Right lobe of liver (tissue), 6 donors: ENCODE data around the gene PRPF6. TPM values are rescaled to one million over a fixed set of nuclear protein-coding genes. Genes with fewer than 3 reads are reported as not detected.

Source experiments
- ATAC-seq, 4 donors: fragments of 200-7000 bp; cut with Tn5 transposase; one replicate each; pipeline ENCODE4 v1.9.1; 2020; ENCODE audit warnings: mild to moderate bottlenecking in 4 of 4, moderate library complexity in 4 of 4
- DNase-seq, 3 donors: peaks; one replicate each; pipeline ENCODE4 v3.0.0-alpha.2; 2020
- H3K27ac ChIP-seq, 3 donors: fragments of 200-600 bp; one replicate each; pipeline ENCODE4 v1.8.0; 2022
- H3K27me3 ChIP-seq, 2 donors: fragments of 200-600 bp; one replicate each; pipeline ENCODE4 v1.8.0; 2022
- H3K36me3 ChIP-seq, 4 donors: fragments of 200-600 bp; sonication (generic) in 1 of 4; one replicate each; pipeline versions ENCODE4 v1.5.1 to v1.8.0; 2017 to 2022; ENCODE audit warnings: control low read depth in 1 of 4
- H3K4me1 ChIP-seq, 4 donors: fragments of 200-600 bp; sonication (generic) in 1 of 4; one replicate each; pipeline versions ENCODE4 v1.5.1 to v1.8.0; 2017 to 2022; ENCODE audit warnings: control low read depth in 1 of 4
- H3K4me3 ChIP-seq, 3 donors: fragments of 200-600 bp; one replicate each; pipeline ENCODE4 v1.8.0; 2022
- H3K9me3 ChIP-seq, 4 donors: fragments of 200-600 bp; sonication (generic) in 1 of 4; one replicate each; pipeline versions ENCODE4 v1.5.1 to v1.8.0; 2017 to 2022; ENCODE audit warnings: control low read depth in 1 of 4
- POLR2A ChIP-seq: fragments of 450-650 bp; IDR thresholded peaks from one replicate; pipeline ENCODE4 v1.6.1; 2017; ENCODE audit warnings: antibody characterized with exemption, mild to moderate bottlenecking
- WGBS: methylation state at CpG from one replicate; pipeline ENCODE4 v1.1.6; 2018; ENCODE audit warnings: low coverage, low lambda C conversion rate; ENCODE audit not compliant: insufficient coverage; ENCODE audit errors: missing lambda C conversion rate; 5-methylcytosine and 5-hydroxymethylcytosine counted together
- intact Hi-C, 2 donors: fragments of 100-400 bp; cut with DNase I; formaldehyde crosslinking; loops; one replicate each; pipeline versions ENCODE4 v1.11.2 to v1.14.1; 2022
- total RNA-seq, 6 experiments: library from RNA; depleted of rRNA in 2 of 6; stranded (reverse); fragments of >200 nt in 2 of 6; fragmentation: NEBNext Ultra II Directional in 3 of 6; extraction: Animal tissue kit (Norgen Biotek cat#: 25700) in 3 of 6; gene quantifications; one replicate each; pipeline versions ENCODE4 v1.1.0 to v1.2.4, GENCODE V29; 2016 to 2023
- TF ChIP-seq, protein P1 (sequence below), 4 donors: fragments of 200-600 bp in 3 of 4; fragments of 450-650 bp in 1 of 4; IDR thresholded peaks; one replicate each; pipeline versions ENCODE4 v1.5.1 to v1.8.0; 2016 to 2022; ENCODE audit warnings: antibody characterized with exemption in 4 of 4, mild to moderate bottlenecking in 2 of 4
- donor health status: DM: no; HTN: yes; CAD: no.
- donor health status: DM: no; HTN: no; CAD: no.
- donor health status: DM: no; HTN: no; CAD: no.
- donor health status: DM: no; HTN: yes; CAD: no.
- donor health status: DM: no; HTN: yes; CAD: no.

PRPF6 gene
- total RNA-seq, 6 experiments from 2014 or later = 21.7 to 28.9 (median 24.4) TPM

GRCh38 chr20:64057628-64058498 is 76.9 kb downstream of the PRPF6 start:
- Histone ChIP-seq H3K9me3 (no peaks in the 10 kb centered on the region), H3K4me3 (no peak overlapping the region), H3K36me3 (no peaks in the 10 kb centered on the region), H3K4me1 (peaks cover 0 to 5% (median 0%) of the 10 kb centered on the region in 4 donors), H3K27me3 (no peaks in the 10 kb centered on the region), H3K27ac (peak overlapping the region in 2 of 3 donors; percentile 13 to 54)
- WGBS = 5% methylated on average over 11 of the region's 33 CpGs
- intact Hi-C loops = no loop called here
- peak in 2 of 3 donors; percentile 78 to 85 for DNase-seq
- ATAC-seq = peak; percentile 65 to 74 (median 67)
- TF ChIP-seq, protein P1, sequence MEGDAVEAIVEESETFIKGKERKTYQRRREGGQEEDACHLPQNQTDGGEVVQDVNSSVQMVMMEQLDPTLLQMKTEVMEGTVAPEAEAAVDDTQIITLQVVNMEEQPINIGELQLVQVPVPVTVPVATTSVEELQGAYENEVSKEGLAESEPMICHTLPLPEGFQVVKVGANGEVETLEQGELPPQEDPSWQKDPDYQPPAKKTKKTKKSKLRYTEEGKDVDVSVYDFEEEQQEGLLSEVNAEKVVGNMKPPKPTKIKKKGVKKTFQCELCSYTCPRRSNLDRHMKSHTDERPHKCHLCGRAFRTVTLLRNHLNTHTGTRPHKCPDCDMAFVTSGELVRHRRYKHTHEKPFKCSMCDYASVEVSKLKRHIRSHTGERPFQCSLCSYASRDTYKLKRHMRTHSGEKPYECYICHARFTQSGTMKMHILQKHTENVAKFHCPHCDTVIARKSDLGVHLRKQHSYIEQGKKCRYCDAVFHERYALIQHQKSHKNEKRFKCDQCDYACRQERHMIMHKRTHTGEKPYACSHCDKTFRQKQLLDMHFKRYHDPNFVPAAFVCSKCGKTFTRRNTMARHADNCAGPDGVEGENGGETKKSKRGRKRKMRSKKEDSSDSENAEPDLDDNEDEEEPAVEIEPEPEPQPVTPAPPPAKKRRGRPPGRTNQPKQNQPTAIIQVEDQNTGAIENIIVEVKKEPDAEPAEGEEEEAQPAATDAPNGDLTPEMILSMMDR (IDR thresholded peaks at IDR 0.05) = peak; percentile 85 to 87 (median 86)
- no peak for TF ChIP-seq POLR2A

DNA sequence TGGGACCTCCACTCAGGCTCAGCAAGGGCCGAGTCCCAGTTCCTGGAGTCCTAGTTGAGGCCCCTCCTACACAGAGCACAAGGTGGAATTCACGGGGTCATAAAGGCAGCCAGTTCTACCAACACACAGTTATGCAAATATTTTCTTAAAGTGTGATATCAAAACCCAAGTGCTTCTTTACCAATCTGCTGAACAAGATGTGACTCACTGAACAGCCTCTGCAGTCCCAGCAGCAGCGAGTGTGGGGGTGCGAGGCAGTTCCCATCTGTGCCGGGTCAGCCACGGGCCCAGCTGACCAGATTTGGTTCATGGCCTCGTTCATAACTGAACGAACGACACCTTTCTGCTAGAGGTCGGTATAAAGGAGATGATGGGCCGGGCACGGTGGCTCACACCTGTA is 77.6 kb downstream of the PRPF6 start:
- DNase-seq (no peak), ATAC-seq (no peak)
- Histone ChIP-seq H3K27ac (no peak overlapping the region), H3K36me3 (no peaks in the 10 kb centered on the region), H3K4me1 (peaks cover 0 to 5% (median 1%) of the 10 kb centered on the region in 4 donors), H3K4me3 (no peak overlapping the region), H3K9me3 (no peaks in the 10 kb centered on the region), H3K27me3 (no peaks in the 10 kb centered on the region)
- WGBS = 63% methylated on average over 8 of the region's 12 CpGs
- intact Hi-C loops = no loop called here
- TF ChIP-seq, protein P1 (IDR thresholded peaks at IDR 0.05) = no peak
- TF ChIP-seq POLR2A = no peak

DNA sequence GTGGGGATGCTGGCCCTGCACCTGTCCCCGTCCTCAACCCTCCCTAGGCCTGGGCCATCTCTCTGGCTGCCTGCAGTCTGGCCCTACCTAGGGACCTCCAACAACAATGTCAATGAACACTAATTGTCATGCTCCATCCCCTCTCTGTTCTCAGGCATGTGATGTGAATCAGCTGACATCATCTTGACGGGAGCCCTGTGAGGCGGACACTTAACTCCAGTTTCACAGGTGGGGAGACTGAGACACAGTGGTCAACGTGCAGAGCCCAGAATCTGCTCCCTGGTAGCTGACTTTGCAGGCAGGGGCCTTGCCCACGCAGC is 81.3 kb downstream of the PRPF6 start:
- no peak for ATAC-seq
- WGBS = 53% methylated on average over 2 of the region's 5 CpGs
- H3K4me3 ChIP-seq = peak overlapping the region; percentile 69 to 97 (median 87)
- intact Hi-C loops = no loop called here
- no peaks in the 10 kb centered on the region for H3K27me3 ChIP-seq
- H3K4me1 ChIP-seq = peaks cover 0 to 37% (median 17%) of the 10 kb centered on the region in 4 donors
- DNase-seq = no peak
- peak overlapping the region in 2 of 3 donors; percentile 8 to 84 for H3K27ac ChIP-seq
- H3K9me3 ChIP-seq = no peaks in the 10 kb centered on the region
- TF ChIP-seq POLR2A = no peak
- TF ChIP-seq, protein P1 (IDR thresholded peaks at IDR 0.05) = no peak
- H3K36me3 ChIP-seq = no peaks in the 10 kb centered on the region

DNA sequence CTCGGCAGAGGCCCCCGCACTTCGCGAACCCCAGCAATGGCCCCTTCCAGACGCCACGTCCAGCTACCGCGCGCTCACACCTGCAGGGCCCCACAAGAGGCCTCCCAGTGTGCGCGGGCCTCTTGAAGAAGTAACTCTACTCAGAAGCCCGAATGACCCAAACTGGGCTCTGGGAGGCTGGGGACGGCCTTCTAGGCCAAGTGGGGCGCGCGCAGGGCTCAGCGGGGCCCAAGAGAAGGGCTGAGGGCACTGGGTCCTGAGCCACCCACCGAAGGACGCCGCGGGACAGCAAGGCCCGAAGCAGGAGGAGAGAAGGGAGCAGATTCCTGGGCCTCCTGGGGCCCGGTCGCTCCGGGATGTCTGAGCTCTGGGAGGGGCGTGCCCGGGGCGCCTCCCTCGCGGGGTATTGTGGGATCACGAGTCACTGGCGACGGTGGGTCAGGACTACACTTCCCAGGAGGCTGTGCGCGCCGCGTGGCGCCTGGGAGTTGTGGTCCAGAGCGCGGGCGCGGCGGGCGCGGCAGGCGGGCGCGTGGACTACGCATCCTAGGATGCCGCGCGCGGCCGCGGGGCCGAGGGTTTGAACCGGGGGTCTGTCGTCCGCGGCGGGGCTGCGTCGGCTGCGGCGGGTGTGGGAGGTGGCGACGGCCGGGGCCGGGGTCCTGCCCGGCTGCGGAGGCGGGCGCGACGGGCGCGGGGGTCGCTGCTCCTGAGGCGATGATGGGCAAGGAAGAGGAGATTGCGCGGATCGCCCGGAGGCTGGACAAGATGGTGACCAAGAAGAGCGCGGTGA is 81.9 kb downstream of the PRPF6 start, which contains the start of gene TCEA2:
TCEA2 (plus strand) TSS at position 603 of the 793 bp plus-strand sequence; CDS start at position 718, 115 bp downstream.
- Histone ChIP-seq H3K9me3 (no peaks in the 10 kb centered on the region), H3K36me3 (no peaks in the 10 kb centered on the region), H3K4me1 (peaks cover 0 to 42% (median 17%) of the 10 kb centered on the region in 4 donors), H3K27ac (peak within 1 kb of the TSS; percentile 60 to 84 (median 84)), H3K27me3 (no peaks in the 10 kb centered on the region), H3K4me3 (peak within 1 kb of the TSS; percentile 69 to 97 (median 87))
- intact Hi-C loops = no loop called here
- TF ChIP-seq POLR2A = peak; percentile 79
- TF ChIP-seq, protein P1 (IDR thresholded peaks at IDR 0.05) = no peak
- ATAC-seq (peak; percentile 63 to 87 (median 80)), DNase-seq (peak; percentile 97 to 98 (median 97))
- 0% methylated on average over 18 of the region's 85 CpGs for WGBS
